H1 (cell line): ENCODE measurements around the gene PAQR7. TPM values are rescaled to one million over a fixed set of nuclear protein-coding genes. Genes with fewer than 3 reads are reported as not detected.

Experiments
- CTCF ChIA-PET: fragments of 300-600 bp; sonication (Branson Sonifier 250); formaldehyde crosslinking; loops from one replicate; lab custom pipeline; 2021; ENCODE audit not compliant: partially characterized antibody; lab: Charles Lee
- POLR2A ChIA-PET: fragments of 300-600 bp; sonication (Branson Sonifier 250); formaldehyde crosslinking; loops from one replicate; lab custom pipeline; 2021; ENCODE audit warnings: inconsistent platforms; ENCODE audit not compliant: partially characterized antibody; lab: Charles Lee
- DNase-seq, 2 experiments: peaks; one replicate each; pipeline versions ENCODE4 v3.0.0 to v3.0.0-alpha.2; 2010 to 2022; ENCODE audit warnings: low spot score in 2 of 2, low read depth in 1 of 2, mixed read lengths in 1 of 2
- FAIRE-seq: peaks from 2 replicates; lab custom pipeline; 2011; peaks lifted over from hg19 to GRCh38; lab: Jason Lieb, UNC
- H2AFZ ChIP-seq: 2 replicates; pipeline ENCODE4 v1.8.1; 2012; ENCODE audit warnings: low read length, inconsistent platforms
- H2AK5ac ChIP-seq: 2 replicates; pipeline ENCODE4 v1.6.1; 2013; ENCODE audit warnings: low read depth, low read length
- H2BK120ac ChIP-seq: replicated peaks from 2 replicates; pipeline ENCODE3; 2013; ENCODE audit warnings: low read depth, low read length, inconsistent platforms
- H2BK12ac ChIP-seq: 2 replicates; pipeline ENCODE4 v1.6.1; 2013; ENCODE audit warnings: low read depth, low read length
- H2BK15ac ChIP-seq: 2 replicates; pipeline ENCODE4 v1.6.1; 2013; ENCODE audit warnings: low read length
- H2BK20ac ChIP-seq: 2 replicates; pipeline ENCODE4 v1.6.1; 2013; ENCODE audit warnings: low read length
- H2BK5ac ChIP-seq: 2 replicates; pipeline ENCODE4 v1.6.1; 2013; ENCODE audit warnings: low read depth, low read length
- H3K14ac ChIP-seq: 2 replicates; pipeline ENCODE4 v1.6.1; 2013; ENCODE audit warnings: inconsistent platforms; ENCODE audit not compliant: insufficient read length
- H3K18ac ChIP-seq: 2 replicates; pipeline ENCODE4 v1.6.1; 2013; ENCODE audit warnings: low read length; ENCODE audit errors: extremely low read depth
- H3K23ac ChIP-seq: 2 replicates; pipeline ENCODE4 v1.6.1; 2013; ENCODE audit warnings: inconsistent platforms; ENCODE audit not compliant: insufficient read length
- H3K23me2 ChIP-seq: 2 replicates; pipeline ENCODE4 v1.6.1; 2013; ENCODE audit warnings: low read depth, low read length
- H3K27ac ChIP-seq: 2 replicates; pipeline ENCODE4 v1.6.1; 2011; ENCODE audit warnings: low read depth, low read length, inconsistent platforms
- H3K27me3 ChIP-seq, 4 experiments: replicated peaks in 1 of 4; 1 replicate in 1 of 4; 2 replicates in 3 of 4; pipeline versions ENCODE4 v1.6.1 to v1.8.1; 2011 to 2013; ENCODE audit warnings: low read length in 3 of 4, mild to moderate bottlenecking in 3 of 4, inconsistent platforms in 2 of 4, mixed read lengths in 2 of 4, moderate library complexity in 1 of 4; ENCODE audit not compliant: control insufficient read depth in 3 of 4, insufficient read depth in 3 of 4; ENCODE audit errors: extremely low read depth in 1 of 4
- H3K36me3 ChIP-seq, 4 experiments: 2 replicates each; pipeline versions ENCODE4 v1.6.1 to v1.8.1; 2011 to 2013; ENCODE audit warnings: mild to moderate bottlenecking in 4 of 4, low read length in 3 of 4, moderate library complexity in 2 of 4, control low read depth in 1 of 4, inconsistent platforms in 1 of 4; ENCODE audit not compliant: insufficient read depth in 4 of 4, control insufficient read depth in 2 of 4
- H3K4ac ChIP-seq: replicated peaks from 2 replicates; pipeline ENCODE3; 2013; ENCODE audit warnings: low read length, low read depth, mixed read lengths, inconsistent platforms; ENCODE audit not compliant: insufficient read length
- H3K4me1 ChIP-seq, 4 experiments: replicated peaks in 1 of 4; 1 replicate in 1 of 4; 2 replicates in 3 of 4; pipeline versions ENCODE4 v1.6.1 to v1.8.1; 2011 to 2013; ENCODE audit warnings: low read length in 3 of 4, inconsistent platforms in 2 of 4, mixed read lengths in 1 of 4; ENCODE audit not compliant: insufficient read depth in 4 of 4, control insufficient read depth in 3 of 4
- H3K4me2 ChIP-seq, 2 experiments: 2 replicates each; pipeline versions ENCODE4 v1.6.1 to v1.8.1; 2011 to 2013; ENCODE audit warnings: low read depth in 2 of 2, low read length in 2 of 2, control low read depth in 1 of 2, inconsistent platforms in 1 of 2, mild to moderate bottlenecking in 1 of 2; ENCODE audit not compliant: insufficient read depth in 1 of 2
- H3K4me3 ChIP-seq, 4 experiments: fragments of 200-600, 300-600 bp in 1 of 4; sonication (generic), shearing (Covaris generic), sonication (Bioruptor Twin) in 1 of 4; 2 replicates each; pipeline versions ENCODE4 v1.5.1 to v1.8.1; 2011 to 2016; ENCODE audit warnings: low read length in 4 of 4, low read depth in 3 of 4, control low read depth in 2 of 4, inconsistent platforms in 2 of 4, mild to moderate bottlenecking in 2 of 4, mixed read lengths in 1 of 4, moderate library complexity in 1 of 4; ENCODE audit not compliant: insufficient read depth in 2 of 4; ENCODE audit errors: extremely low read depth in 1 of 4
- H3K56ac ChIP-seq: replicated peaks from 2 replicates; pipeline ENCODE3; 2013; ENCODE audit warnings: low read depth, mild to moderate bottlenecking, mixed read lengths, low read length, inconsistent platforms; ENCODE audit not compliant: insufficient read length
- H3K79me1 ChIP-seq: 2 replicates; pipeline ENCODE4 v1.6.1; 2013; ENCODE audit warnings: low read depth, low read length, control low read depth
- H3K79me2 ChIP-seq, 2 experiments: 2 replicates each; pipeline versions ENCODE4 v1.6.1 to v1.8.1; 2012 to 2013; ENCODE audit warnings: low read length in 2 of 2, mild to moderate bottlenecking in 2 of 2, inconsistent platforms in 1 of 2; ENCODE audit not compliant: insufficient read depth in 2 of 2, control insufficient read depth in 1 of 2
- H3K9ac ChIP-seq, 4 experiments: replicated peaks in 1 of 4; 1 replicate in 1 of 4; 2 replicates in 3 of 4; pipeline versions ENCODE4 v1.6.1 to v1.8.1; 2011 to 2013; ENCODE audit warnings: low read depth in 3 of 4, low read length in 3 of 4, control low read depth in 2 of 4, mild to moderate bottlenecking in 2 of 4, moderate library complexity in 2 of 4, inconsistent platforms in 1 of 4; ENCODE audit errors: extremely low read depth in 1 of 4
- H3K9me3 ChIP-seq, 2 experiments: 2 replicates each; pipeline versions ENCODE4 v1.6.1 to v1.8.1; 2012 to 2013; ENCODE audit warnings: mild to moderate bottlenecking in 2 of 2, moderate library complexity in 2 of 2, control low read depth in 1 of 2, inconsistent platforms in 1 of 2, low read depth in 1 of 2, low read length in 1 of 2, mixed read lengths in 1 of 2; ENCODE audit not compliant: insufficient read depth in 2 of 2
- H4K20me1 ChIP-seq, 2 experiments: replicated peaks in 1 of 2; 2 replicates each; pipeline versions ENCODE3 to v1.8.1; 2011 to 2013; ENCODE audit warnings: inconsistent platforms in 2 of 2, low read length in 2 of 2, mild to moderate bottlenecking in 1 of 2; ENCODE audit not compliant: insufficient read depth in 2 of 2, control insufficient read depth in 1 of 2
- H4K5ac ChIP-seq: 2 replicates; pipeline ENCODE4 v1.6.1; 2013; ENCODE audit warnings: low read length, low read depth, mixed read lengths, inconsistent platforms; ENCODE audit not compliant: insufficient read length
- H4K8ac ChIP-seq: 2 replicates; pipeline ENCODE4 v1.8.0; 2013; ENCODE audit warnings: mild to moderate bottlenecking, moderate library complexity, low read length, inconsistent platforms; ENCODE audit not compliant: insufficient read depth; ENCODE audit errors: extremely low read depth
- H4K91ac ChIP-seq: replicated peaks from 2 replicates; pipeline ENCODE3; 2013; ENCODE audit warnings: low read length, mixed read lengths, inconsistent platforms; ENCODE audit not compliant: insufficient read length
- ASH2L ChIP-seq: fragments of 200-600, 300-600 bp; sonication (generic); IDR thresholded peaks from one replicate; pipeline ENCODE4 v1.7.1; 2017; ENCODE audit warnings: low read length
- BCL11A ChIP-seq, 2 experiments: IDR thresholded peaks; one replicate each; pipeline ENCODE4 v1.6.1; 2011; ENCODE audit warnings: low read depth in 2 of 2, low read length in 2 of 2, mild to moderate bottlenecking in 2 of 2
- CBX8 ChIP-seq: fragments of 300-800, 300-1000 bp; sonication (generic); IDR thresholded peaks from 2 replicates; pipeline ENCODE4 v1.7.1; 2016; ENCODE audit warnings: low read depth, low read length, borderline replicate concordance
- CTBP2 ChIP-seq: IDR thresholded peaks from 2 replicates; pipeline ENCODE4 v1.7.0; 2011; ENCODE audit warnings: borderline replicate concordance, mild to moderate bottlenecking, moderate library complexity, mixed read lengths, low read length; ENCODE audit not compliant: insufficient read depth, insufficient read length
- HDAC2 ChIP-seq, 2 experiments: fragments of 300-600 bp in 1 of 2; sonication (generic) in 1 of 2; IDR thresholded peaks; 2 replicates each; pipeline ENCODE4 v1.6.1; 2011 to 2012; ENCODE audit warnings: low read depth in 2 of 2, low read length in 2 of 2, mild to moderate bottlenecking in 2 of 2, moderate library complexity in 2 of 2, borderline replicate concordance in 1 of 2, inconsistent platforms in 1 of 2
- KDM1A ChIP-seq: fragments of 200-600, 300-600 bp; sonication (generic); IDR thresholded peaks from 2 replicates; pipeline ENCODE4 v1.7.1; 2016; ENCODE audit warnings: mild to moderate bottlenecking, low read length, borderline replicate concordance
- POLR2A ChIP-seq, 2 experiments: IDR thresholded peaks; 1 replicate in 1 of 2; 2 replicates in 1 of 2; pipeline ENCODE4 v1.6.1; 2011; ENCODE audit warnings: low read depth in 2 of 2, low read length in 2 of 2, mild to moderate bottlenecking in 2 of 2; ENCODE audit errors: control extremely low read depth in 1 of 2
- POLR2AphosphoS5 ChIP-seq: IDR thresholded peaks from 2 replicates; pipeline ENCODE4 v1.6.1; 2011; ENCODE audit warnings: low read depth, low read length
- RNF2 ChIP-seq: fragments of 200-900, 300-1000 bp; sonication (generic); IDR thresholded peaks from 2 replicates; pipeline ENCODE4 v1.7.1; 2016; ENCODE audit warnings: borderline replicate concordance, low read depth, mild to moderate bottlenecking, antibody characterized with exemption, low read length; ENCODE audit not compliant: poor library complexity, severe bottlenecking; ENCODE audit errors: missing control alignments
- SIRT6 ChIP-seq: IDR thresholded peaks from one replicate; pipeline ENCODE4 v1.7.1; 2012; ENCODE audit warnings: low read length, inconsistent platforms
- SP2 ChIP-seq: IDR thresholded peaks from 2 replicates; pipeline ENCODE4 v1.6.1; 2012; ENCODE audit warnings: mild to moderate bottlenecking, low read length, inconsistent platforms
- SUZ12 ChIP-seq: fragments of 200-600 bp; sonication (generic); IDR thresholded peaks from 2 replicates; pipeline ENCODE4 v1.6.1; 2012; ENCODE audit warnings: mild to moderate bottlenecking, inconsistent platforms, low read length, moderate library complexity, mixed read lengths
- YY1 ChIP-seq: IDR thresholded peaks from 2 replicates; pipeline ENCODE4 v1.6.1; 2011; ENCODE audit warnings: low read depth, mild to moderate bottlenecking, low read length
- polyA plus RNA-seq, 7 experiments: library from polyadenylated mRNA; depleted of rRNA in 3 of 7; stranded (reverse) in 5 of 7; unstranded in 2 of 7; fragments of >200 nt in 5 of 7; fragments of 200-250 nt in 2 of 7; gene quantifications; 1 replicate in 5 of 7; 2 replicates in 1 of 7; 4 replicates in 1 of 7; pipeline versions ENCODE4 v1.2.1 to v1.2.3, GENCODE V29; 2011 to 2013; ENCODE audit warnings: missing spikeins in 2 of 7, mixed read lengths in 2 of 7
- total RNA-seq: library from RNA; stranded (reverse); fragmentation: NEBNext Ultra II Directional; extraction: Animal tissue kit (Norgen Biotek cat#: 25700); gene quantifications from 2 replicates; pipeline ENCODE4 v1.2.1, GENCODE V29; 2021
- TF ChIP-seq, protein P1 (sequence below): IDR thresholded peaks from 2 replicates; pipeline ENCODE4 v1.6.1; 2011; ENCODE audit warnings: low read depth, mild to moderate bottlenecking, low read length; ENCODE audit not compliant: insufficient read depth

Gene PAQR7
- total and polyA plus RNA-seq, 2 of the 8 experiments (the other 6 are each of a cell fraction or from before 2014, with no cell fraction given) = 7.3 to 7.4 TPM

DNA sequence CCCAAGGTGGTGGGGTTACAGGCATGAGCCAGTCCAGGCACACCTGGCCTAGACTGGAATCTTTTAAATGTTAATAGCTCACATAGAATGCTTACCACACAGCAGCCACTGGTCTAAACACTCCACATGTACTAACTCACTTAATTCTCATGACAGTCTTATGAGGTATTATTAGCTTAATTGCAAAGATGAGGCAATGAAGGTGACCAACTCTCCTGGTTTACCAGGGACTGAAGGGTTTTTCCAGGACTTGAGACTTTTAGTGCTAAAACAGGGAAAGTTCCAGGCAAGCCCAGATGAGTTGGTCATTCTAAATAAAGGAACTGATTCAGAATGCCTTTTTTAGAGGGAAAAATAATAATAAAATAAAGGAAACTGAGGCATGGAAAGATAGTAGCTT is 37.7 kb upstream of the PAQR7 start:
- Histone ChIP-seq H3K4me2 (no peak overlapping the region), H4K8ac (no peak overlapping the region), H2BK5ac (no peak overlapping the region), H2AK5ac (no peak overlapping the region), H2BK20ac (no peak overlapping the region), H3K23me2 (no peaks in the 10 kb centered on the region), H3K79me2 (no peaks in the 10 kb centered on the region), H3K23ac (no peak overlapping the region), H3K9me3 (no peaks in the 10 kb centered on the region), H4K5ac (no peak overlapping the region), H3K14ac (no peak overlapping the region), H3K27ac (no peak overlapping the region), H2AFZ (no peak overlapping the region), H3K4me3 (no peak overlapping the region), H3K9ac (no peak overlapping the region), H3K4ac (no peak overlapping the region), H3K18ac (no peak overlapping the region), H2BK120ac (no peak overlapping the region), H3K36me3 (no peaks in the 10 kb centered on the region), H2BK12ac (no peak overlapping the region), H3K79me1 (no peaks in the 10 kb centered on the region), H4K20me1 (no peaks in the 10 kb centered on the region), H4K91ac (no peak overlapping the region), H2BK15ac (no peak overlapping the region), H3K27me3 (no peaks in the 10 kb centered on the region), H3K4me1 (no peaks in the 10 kb centered on the region; a peak in 1 of 7 replicates), H3K56ac (no peak overlapping the region)
- DNase-seq = no peak
- FAIRE-seq = no peak
- ChIA-PET CTCF (interaction anchor here (0.6 to 3.2 kb wide), 7 partner anchors 10 to 154 kb away, joined by 3 to 12 read pairs (median 4); no protein-coding TSS in a partner anchor), POLR2A (interaction anchor here (0.9 to 3.0 kb wide), 2 partner anchors 10 to 38 kb away, joined by 3 to 10 read pairs; partner anchors contain the start of gene PAQR7)
- TF ChIP-seq CTBP2 (no peak), POLR2AphosphoS5 (no peak), CBX8 (no peak), HDAC2 (IDR thresholded peaks at IDR 0.05; ENCODE audit: borderline replicate concordance in 1 of 2, low read depth in 2 of 2, low read length in 2 of 2) (no peak), ASH2L (no peak), BCL11A (IDR thresholded peaks at IDR 0.05; ENCODE audit: low read depth in 2 of 2, low read length in 2 of 2) (no peak), POLR2A (IDR thresholded peaks at IDR 0.05; ENCODE audit: control extremely low read depth in 1 of 2, low read depth in 2 of 2, low read length in 2 of 2) (no peak), SIRT6 (no peak), YY1 (no peak), SP2 (no peak), RNF2 (no peak), SUZ12 (no peak), KDM1A (no peak)
- TF ChIP-seq, protein P1, sequence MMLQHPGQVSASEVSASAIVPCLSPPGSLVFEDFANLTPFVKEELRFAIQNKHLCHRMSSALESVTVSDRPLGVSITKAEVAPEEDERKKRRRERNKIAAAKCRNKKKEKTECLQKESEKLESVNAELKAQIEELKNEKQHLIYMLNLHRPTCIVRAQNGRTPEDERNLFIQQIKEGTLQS = no peak
